ENCODE results near the gene GPX4.
"Not testable (repeated sequence)": the region's sequence is repeated elsewhere in the genome, so short reads cannot be mapped to it uniquely, and the experiment has no call there.

Gene GPX4

GRCh38 chr19:1128106-1128505, 24.3 kb downstream of the GPX4 start:
- DNase-seq (ENCODE audit: insufficient read length, low spot score) (no peak), FAIRE-seq (no peak)
- no peak for TF ChIP-seq CTCF (IDR thresholded peaks at IDR 0.05; ENCODE audit: insufficient read depth, missing control alignments)

- not testable (repeated sequence) for DNase-seq (ENCODE audit: insufficient read length, low spot score); FAIRE-seq
These were observed 25.3 kb downstream of the GPX4 start for GRCh38 chr19:1129084-1129483.

DNA sequence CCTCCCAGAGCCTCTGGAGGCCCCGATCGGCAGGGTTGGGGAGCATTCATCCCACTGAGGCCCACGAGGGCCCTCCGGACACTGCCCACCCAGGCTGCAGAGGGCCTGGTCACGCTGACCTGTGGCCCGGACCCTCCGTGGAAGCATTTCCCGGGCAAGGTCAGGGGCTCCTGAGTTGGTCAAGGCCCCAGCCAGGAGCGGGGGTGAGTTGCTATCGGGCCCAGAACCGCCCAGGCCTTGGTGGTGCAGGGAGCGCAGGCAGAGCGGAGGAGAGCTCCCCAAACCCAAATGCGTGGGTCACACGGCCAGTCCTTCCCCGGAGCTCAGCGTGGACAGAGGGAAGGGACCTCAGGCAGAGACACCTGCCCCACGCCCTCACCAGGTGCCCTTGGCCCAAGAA, 25.7 kb downstream of the GPX4 start:
- no peak for DNase-seq (ENCODE audit: insufficient read length, low spot score)
- no peak for FAIRE-seq
- no peak for TF ChIP-seq CTCF (IDR thresholded peaks at IDR 0.05; ENCODE audit: insufficient read depth, missing control alignments)

GRCh38 chr19:1130771-1131717, 27.2 kb downstream of the GPX4 start:
- DNase-seq (ENCODE audit: insufficient read length, low spot score) (no peak), FAIRE-seq (no peak)
- TF ChIP-seq CTCF (IDR thresholded peaks at IDR 0.05; ENCODE audit: insufficient read depth, missing control alignments), result no peak

DNA sequence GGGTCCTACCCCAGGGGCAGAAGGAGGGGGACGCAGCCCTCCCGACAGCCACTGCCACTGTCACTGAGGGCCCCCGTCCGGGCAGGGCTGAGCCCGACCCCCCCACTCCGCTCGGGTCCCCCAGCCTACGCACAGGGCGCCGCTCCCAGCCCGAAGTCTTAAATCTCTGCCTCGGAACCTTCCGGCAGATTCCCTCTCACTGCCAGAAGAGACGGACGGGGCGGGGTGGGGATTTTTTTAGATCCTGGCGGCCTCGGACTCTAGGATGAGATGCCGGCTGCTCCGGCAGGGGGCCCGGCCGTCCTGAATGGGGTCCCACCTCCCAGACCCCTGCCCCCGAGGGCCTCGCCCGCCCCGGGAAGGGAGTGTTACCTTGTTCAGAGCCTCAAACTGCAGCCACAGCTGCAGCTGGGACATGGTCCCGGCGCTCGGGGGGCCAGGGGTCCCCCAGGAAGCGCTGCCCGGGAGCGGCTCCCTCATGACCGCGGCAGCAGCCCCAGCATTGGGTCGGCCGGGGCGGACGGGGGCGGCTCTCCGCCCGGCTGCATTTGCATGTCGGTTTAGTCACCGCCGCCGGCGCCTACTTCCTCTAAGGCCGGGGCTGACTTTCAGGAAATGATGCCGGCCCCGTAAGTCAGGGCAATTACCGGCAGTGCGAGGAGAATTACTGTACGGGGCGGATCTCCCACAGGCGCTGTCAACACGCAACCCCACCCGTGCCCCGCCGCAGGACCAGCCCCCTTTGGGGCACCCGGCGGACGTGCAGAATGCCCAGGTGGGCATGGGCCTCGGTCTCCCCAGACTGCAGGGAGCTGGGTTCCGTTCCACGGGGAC, 28.1 kb downstream of the GPX4 start:
- FAIRE-seq (no peak), DNase-seq (ENCODE audit: insufficient read length, low spot score) (no peak)
- no peak for TF ChIP-seq CTCF (IDR thresholded peaks at IDR 0.05; ENCODE audit: insufficient read depth, missing control alignments)

DNA sequence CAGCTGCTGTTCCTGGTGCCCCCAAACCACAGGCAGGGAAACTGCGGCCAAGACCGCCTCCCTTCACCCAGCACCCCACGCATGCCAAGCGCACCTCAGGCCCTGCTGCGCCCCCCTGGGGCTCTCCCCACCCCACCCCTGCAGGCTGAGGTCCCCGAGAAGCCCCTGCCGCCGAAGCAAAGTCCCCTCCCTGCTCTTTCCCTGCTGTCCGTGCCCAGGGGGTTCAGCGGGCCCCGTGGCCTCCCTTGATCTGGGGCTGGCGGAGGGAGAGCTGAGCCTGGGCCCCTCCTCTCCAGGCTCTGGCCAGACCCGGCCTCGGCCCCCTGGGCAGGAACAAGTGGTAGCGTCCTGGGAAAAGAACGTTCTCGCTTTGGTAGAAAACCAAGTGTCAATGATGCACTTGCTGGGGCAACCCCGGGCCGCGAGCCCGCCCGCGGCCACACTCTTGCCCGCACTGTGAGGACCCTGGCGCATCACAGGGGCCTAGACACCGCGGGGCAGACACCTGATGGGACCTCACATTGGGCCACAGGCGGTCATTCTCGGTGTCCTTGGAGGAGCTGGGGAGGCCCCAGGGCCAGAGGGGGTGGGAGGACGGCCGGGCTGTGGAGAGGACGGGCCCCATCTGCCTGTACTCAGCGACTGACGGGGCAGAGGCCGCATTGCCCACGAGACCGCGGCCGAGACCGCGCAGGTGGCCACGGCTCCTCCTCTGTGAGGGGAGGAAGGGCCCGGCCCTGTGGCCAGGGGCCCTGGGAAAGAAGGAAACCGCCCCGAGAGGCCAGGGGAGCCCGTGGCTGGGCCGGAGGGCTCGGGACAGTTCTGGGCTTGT, 29.0 kb downstream of the GPX4 start:
- DNase-seq (ENCODE audit: insufficient read length, low spot score) (no peak), FAIRE-seq (no peak)
- TF ChIP-seq CTCF (IDR thresholded peaks at IDR 0.05; ENCODE audit: insufficient read depth, missing control alignments), result no peak

- DNase-seq (ENCODE audit: insufficient read length, low spot score) (no peak), FAIRE-seq (no peak)
- TF ChIP-seq CTCF (IDR thresholded peaks at IDR 0.05; ENCODE audit: insufficient read depth, missing control alignments), result no peak
These were observed 29.7 kb downstream of the GPX4 start for GRCh38 chr19:1133471-1133929.
